ENCODE results near the gene STK32C.

The STK32C gene

GRCh38 chr10:132198381-132199181 lies 109.2 kb downstream of the STK32C start:
- DNase-seq (ENCODE audit: low spot score) = no peak

GRCh38 chr10:132198068-132198370 lies 109.7 kb downstream of the STK32C start:
- DNase-seq (ENCODE audit: low spot score) = no peak

- no peak for DNase-seq (ENCODE audit: low spot score)
These were observed 110.3 kb downstream of the STK32C start for GRCh38 chr10:132197271-132198067.

- DNase-seq (ENCODE audit: low spot score) = no peak
These were observed 111.3 kb downstream of the STK32C start for GRCh38 chr10:132196178-132197113.

GRCh38 chr10:132195366-132196075 lies 112.2 kb downstream of the STK32C start:
- DNase-seq (ENCODE audit: low spot score) = no peak

GRCh38 chr10:132194726-132195125 lies 113.0 kb downstream of the STK32C start:
- DNase-seq (ENCODE audit: low spot score) = no peak

GRCh38 chr10:132193907-132194552 lies 113.7 kb downstream of the STK32C start:
- no peak for DNase-seq (ENCODE audit: low spot score)

GRCh38 chr10:132192991-132193665 lies 114.6 kb downstream of the STK32C start:
- no peak for DNase-seq (ENCODE audit: low spot score)

- DNase-seq (ENCODE audit: low spot score) = no peak
These were observed 115.4 kb downstream of the STK32C start for GRCh38 chr10:132192076-132192975.

- no peak for DNase-seq (ENCODE audit: low spot score)
These were observed 117.8 kb downstream of the STK32C start for GRCh38 chr10:132189810-132190422.

GRCh38 chr10:132189016-132189415 lies 118.7 kb downstream of the STK32C start:
- DNase-seq (ENCODE audit: low spot score) = no peak

- no peak for DNase-seq (ENCODE audit: low spot score)
These were observed 119.4 kb downstream of the STK32C start for GRCh38 chr10:132188331-132188730.

- no peak for DNase-seq (ENCODE audit: low spot score)
These were observed 120.2 kb downstream of the STK32C start for GRCh38 chr10:132187430-132188138.

GRCh38 chr10:132186488-132187429 lies 121.0 kb downstream of the STK32C start, which contains the start of gene DPYSL4:
Gene DPYSL4 (plus strand): TSS chr10:132186948. CDS start chr10:132187064, 116 bp downstream.
- no peak for DNase-seq (ENCODE audit: low spot score)

- no peak for DNase-seq (ENCODE audit: low spot score)
These were observed 121.9 kb downstream of the STK32C start for GRCh38 chr10:132185601-132186487.

Data from cerebellar cortex (tissue), 1 donor.